ENCODE results near the gene EPHA7.

Gene EPHA7

DNA sequence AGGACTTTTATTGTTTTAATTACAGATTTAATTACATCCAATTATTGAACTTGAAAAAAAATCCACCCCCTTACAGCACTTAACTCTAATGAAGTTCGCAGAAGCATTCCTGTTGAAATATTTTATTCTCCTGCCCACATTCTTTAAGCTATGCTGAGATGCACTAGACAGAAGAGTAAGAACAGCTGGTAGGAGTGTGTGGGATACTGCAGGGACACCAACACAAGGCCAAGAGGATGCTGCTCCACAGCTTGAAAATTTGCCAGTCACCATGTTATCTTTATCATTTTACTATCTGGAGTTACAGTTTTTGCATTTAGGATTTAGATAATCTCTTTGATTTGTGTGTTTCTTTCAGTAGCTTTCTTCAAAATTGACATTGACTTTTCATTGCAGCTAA is 180.7 kb downstream of the EPHA7 start:
- no peaks in the 10 kb centered on the region for H3K36me3 ChIP-seq (ENCODE audit: insufficient read depth, low read depth, low read length)
- H3K27me3 ChIP-seq (ENCODE audit: insufficient read depth, low read length): no peaks in the 10 kb centered on the region
- H3K4me3 ChIP-seq (ENCODE audit: low read length): no peak overlapping the region
- no peaks in the 10 kb centered on the region for H3K9me3 ChIP-seq (ENCODE audit: insufficient read depth, low read depth, low read length)
- H3K9ac ChIP-seq (ENCODE audit: low read depth, low read length): no peak overlapping the region
- H3K4me1 ChIP-seq (ENCODE audit: insufficient read depth, low read length): 0 out of 2 replicates have a peak, but pooled peaks cover 4% of the 10 kb centered on the region
- no peak overlapping the region for H3K27ac ChIP-seq (ENCODE audit: low read length)

DNA sequence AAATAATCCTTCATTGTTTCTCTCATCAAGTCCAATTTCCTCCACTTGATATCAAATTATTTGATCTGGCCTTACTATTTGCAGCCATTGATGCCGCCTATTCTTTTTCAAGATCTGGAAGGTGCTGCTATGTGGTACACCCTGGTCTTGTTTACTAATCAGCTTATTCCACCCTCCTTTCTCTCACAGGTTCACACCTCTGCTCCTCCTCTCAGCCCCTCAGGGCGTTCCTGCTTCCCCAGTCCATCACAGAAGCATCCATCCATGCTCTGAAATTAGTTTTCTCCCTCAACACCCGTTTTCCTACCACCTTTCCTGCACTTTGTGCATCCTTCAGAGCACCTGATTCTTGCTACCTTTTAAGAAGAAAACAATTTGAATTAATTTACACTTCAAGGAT is 183.6 kb downstream of the EPHA7 start:
- Histone ChIP-seq H3K27me3 (ENCODE audit: insufficient read depth, low read length) (no peaks in the 10 kb centered on the region), H3K4me3 (ENCODE audit: low read length) (no peak overlapping the region), H3K4me1 (ENCODE audit: insufficient read depth, low read length) (0 out of 2 replicates have a peak, but pooled peaks cover 4% of the 10 kb centered on the region), H3K9me3 (ENCODE audit: insufficient read depth, low read depth, low read length) (no peaks in the 10 kb centered on the region), H3K36me3 (ENCODE audit: insufficient read depth, low read depth, low read length) (no peaks in the 10 kb centered on the region), H3K27ac (ENCODE audit: low read length) (no peak overlapping the region), H3K9ac (ENCODE audit: low read depth, low read length) (no peak overlapping the region)

DNA sequence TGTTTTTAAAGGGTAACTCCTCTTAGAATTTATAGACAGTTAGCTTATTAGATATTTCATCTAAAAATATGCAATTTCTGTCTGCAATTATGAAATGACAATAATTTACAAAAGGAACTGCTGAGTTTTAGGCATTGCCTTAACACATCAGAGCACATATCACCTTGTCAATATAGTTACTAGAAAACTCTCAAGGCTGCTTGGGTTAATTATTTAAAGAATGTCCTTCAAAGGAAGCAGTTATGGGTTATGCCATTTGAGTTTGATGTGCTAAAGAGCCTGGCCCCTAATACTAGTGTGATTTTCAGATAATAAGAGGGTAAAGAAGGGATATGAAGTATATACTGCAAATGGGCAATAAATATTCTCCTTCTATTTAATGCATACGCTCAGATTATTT is 192.5 kb downstream of the EPHA7 start:
- Histone ChIP-seq H3K9ac (ENCODE audit: low read depth, low read length) (no peak overlapping the region), H3K27ac (ENCODE audit: low read length) (no peak overlapping the region), H3K9me3 (ENCODE audit: insufficient read depth, low read depth, low read length) (no peaks in the 10 kb centered on the region)

DNA sequence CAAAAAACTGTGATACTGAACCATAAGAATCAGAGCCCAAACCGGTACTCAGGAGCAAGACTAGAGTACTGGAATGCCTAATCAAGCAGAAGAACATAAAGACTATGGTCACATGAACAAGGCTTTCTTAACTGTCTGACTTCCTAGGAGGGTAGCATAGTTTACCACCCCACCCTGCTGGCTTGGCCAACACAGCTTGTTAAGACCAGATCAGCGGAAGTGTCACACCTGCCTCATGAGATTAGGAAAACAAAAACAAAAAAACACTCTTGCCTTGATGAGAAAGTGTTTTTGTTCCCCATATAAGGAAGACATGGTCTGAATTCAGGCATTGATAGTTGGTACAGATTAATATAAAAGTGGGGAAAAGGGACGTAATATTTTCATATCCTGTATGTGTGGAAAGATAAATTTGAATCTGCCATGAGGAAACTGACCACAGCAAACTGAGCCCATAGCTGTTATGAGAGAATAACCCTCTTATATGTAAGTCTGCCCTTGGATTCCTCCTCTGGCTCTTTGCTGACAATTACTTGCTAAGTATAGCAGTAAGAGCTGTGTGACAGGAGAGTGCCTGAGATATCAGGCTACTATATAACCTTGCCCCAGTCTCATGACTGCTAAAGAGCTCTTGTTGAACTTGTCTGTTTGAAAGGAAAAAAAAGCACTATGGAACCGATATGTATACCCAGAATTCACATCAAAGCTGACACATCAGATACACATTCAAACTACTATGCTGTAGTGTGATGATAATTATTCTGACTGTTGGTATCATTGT is 197.1 kb downstream of the EPHA7 start:
- H3K27me3 ChIP-seq (ENCODE audit: insufficient read depth, low read length): no peaks in the 10 kb centered on the region

More for the DNA sequence above, 192.5 kb downstream of the EPHA7 start:
- H3K36me3 ChIP-seq (ENCODE audit: insufficient read depth, low read depth, low read length): no peaks in the 10 kb centered on the region
- H3K4me1 ChIP-seq (ENCODE audit: insufficient read depth, low read length): no peaks in the 10 kb centered on the region
- no peak overlapping the region for H3K4me3 ChIP-seq (ENCODE audit: low read length)
- no peaks in the 10 kb centered on the region for H3K27me3 ChIP-seq (ENCODE audit: insufficient read depth, low read length)

DNA sequence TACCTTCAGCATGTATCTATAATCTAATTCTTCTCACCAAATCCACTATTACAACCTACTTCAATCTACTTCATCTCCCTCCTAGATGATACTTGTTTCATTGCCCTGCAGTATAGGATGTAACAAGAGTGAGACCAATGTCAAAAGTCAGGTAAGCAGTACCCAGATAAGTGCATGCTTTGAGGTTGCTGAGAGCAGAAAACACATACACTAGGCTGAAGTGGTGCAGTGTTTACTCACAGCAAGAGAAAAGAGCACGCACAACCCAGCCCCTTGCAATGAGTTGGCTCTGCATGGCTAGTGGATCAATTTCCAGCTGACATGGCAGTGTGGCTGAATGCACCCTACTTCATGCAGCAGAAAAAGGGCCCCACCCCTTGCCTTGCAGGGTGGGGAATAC is 199.9 kb downstream of the EPHA7 start:
- no peaks in the 10 kb centered on the region for H3K4me1 ChIP-seq (ENCODE audit: insufficient read depth, low read length)
- H3K27me3 ChIP-seq (ENCODE audit: insufficient read depth, low read length): no peaks in the 10 kb centered on the region
- H3K9ac ChIP-seq (ENCODE audit: low read depth, low read length): no peak overlapping the region
- no peaks in the 10 kb centered on the region for H3K36me3 ChIP-seq (ENCODE audit: insufficient read depth, low read depth, low read length)
- H3K4me3 ChIP-seq (ENCODE audit: low read length): no peak overlapping the region
- no peak overlapping the region for H3K27ac ChIP-seq (ENCODE audit: low read length)
- no peaks in the 10 kb centered on the region for H3K9me3 ChIP-seq (ENCODE audit: insufficient read depth, low read depth, low read length)

More for the DNA sequence above, 197.1 kb downstream of the EPHA7 start:
- H3K9ac ChIP-seq (ENCODE audit: low read depth, low read length): no peak overlapping the region
- H3K4me3 ChIP-seq (ENCODE audit: low read length): no peak overlapping the region
- H3K36me3 ChIP-seq (ENCODE audit: insufficient read depth, low read depth, low read length): no peaks in the 10 kb centered on the region
- H3K27ac ChIP-seq (ENCODE audit: low read length): no peak overlapping the region
- H3K9me3 ChIP-seq (ENCODE audit: insufficient read depth, low read depth, low read length): no peaks in the 10 kb centered on the region
- no peaks in the 10 kb centered on the region for H3K4me1 ChIP-seq (ENCODE audit: insufficient read depth, low read length)

DNA sequence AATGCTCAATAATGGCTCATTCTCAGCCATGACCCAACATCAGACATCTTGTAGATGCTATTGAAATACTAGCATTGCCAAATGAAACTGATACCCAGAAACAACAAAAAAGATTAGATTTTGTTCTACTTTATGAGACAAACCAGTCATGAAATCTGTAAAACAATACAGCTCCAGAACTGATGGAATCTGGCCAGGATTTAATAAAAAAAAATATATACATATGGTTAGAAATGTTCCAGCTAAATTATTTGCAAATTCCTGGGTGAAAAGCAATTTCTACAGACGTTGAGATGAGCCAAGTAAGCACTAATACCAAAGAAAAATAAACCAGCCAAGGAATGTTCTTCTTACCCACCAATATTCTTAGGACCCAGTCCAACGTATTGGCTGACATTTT is 201.3 kb downstream of the EPHA7 start:
- H3K27me3 ChIP-seq (ENCODE audit: insufficient read depth, low read length): no peaks in the 10 kb centered on the region
- no peaks in the 10 kb centered on the region for H3K36me3 ChIP-seq (ENCODE audit: insufficient read depth, low read depth, low read length)
- H3K27ac ChIP-seq (ENCODE audit: low read length): no peak overlapping the region
- H3K4me1 ChIP-seq (ENCODE audit: insufficient read depth, low read length): no peaks in the 10 kb centered on the region
- H3K4me3 ChIP-seq (ENCODE audit: low read length): no peak overlapping the region
- no peak overlapping the region for H3K9ac ChIP-seq (ENCODE audit: low read depth, low read length)
- H3K9me3 ChIP-seq (ENCODE audit: insufficient read depth, low read depth, low read length): no peaks in the 10 kb centered on the region

DNA sequence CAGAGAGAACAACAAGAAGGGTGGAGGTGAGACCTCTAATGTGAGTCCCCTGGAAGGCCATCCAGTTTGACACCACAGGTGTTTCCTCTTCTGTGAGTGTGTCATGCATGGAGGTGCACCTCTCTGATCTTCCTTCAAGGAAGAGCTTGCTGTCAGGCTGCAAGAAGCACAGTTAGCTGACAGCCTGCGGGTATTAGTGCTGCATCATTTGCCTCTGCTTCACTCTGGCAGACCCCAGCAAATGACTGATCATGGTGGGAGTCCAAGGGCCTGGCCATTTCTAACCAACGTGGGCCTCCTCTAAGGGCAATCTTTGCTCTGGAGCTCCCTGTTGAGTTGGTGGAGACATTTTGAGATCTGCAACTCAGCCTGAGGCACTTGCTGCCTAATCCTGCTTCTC is 206.3 kb downstream of the EPHA7 start:
- Histone ChIP-seq H3K9me3 (ENCODE audit: insufficient read depth, low read depth, low read length) (no peaks in the 10 kb centered on the region), H3K9ac (ENCODE audit: low read depth, low read length) (no peak overlapping the region), H3K27ac (ENCODE audit: low read length) (no peak overlapping the region)

DNA sequence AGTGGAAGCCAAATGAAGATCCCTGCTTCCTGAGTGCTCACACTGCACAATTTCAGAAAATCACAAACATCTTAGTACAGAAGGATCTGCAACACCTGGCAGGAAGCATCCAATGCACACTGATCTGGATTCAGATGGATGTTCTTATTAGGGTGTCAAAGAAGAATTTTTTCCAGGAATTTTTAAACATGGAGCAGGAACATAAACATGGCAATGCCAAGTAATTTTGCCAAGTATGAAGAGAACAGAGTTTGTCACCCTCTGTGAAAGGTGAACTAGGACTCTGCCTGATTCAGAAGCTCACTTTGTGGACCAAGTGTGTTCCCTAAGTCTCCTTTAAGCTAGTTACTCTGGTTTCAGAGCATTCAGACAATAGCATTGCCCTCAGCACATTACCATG is 208.5 kb downstream of the EPHA7 start:
- no peaks in the 10 kb centered on the region for H3K4me1 ChIP-seq (ENCODE audit: insufficient read depth, low read length)
- H3K27ac ChIP-seq (ENCODE audit: low read length): no peak overlapping the region
- H3K36me3 ChIP-seq (ENCODE audit: insufficient read depth, low read depth, low read length): no peaks in the 10 kb centered on the region
- no peak overlapping the region for H3K9ac ChIP-seq (ENCODE audit: low read depth, low read length)
- H3K27me3 ChIP-seq (ENCODE audit: insufficient read depth, low read length): no peaks in the 10 kb centered on the region
- H3K9me3 ChIP-seq (ENCODE audit: insufficient read depth, low read depth, low read length): no peaks in the 10 kb centered on the region
- no peak overlapping the region for H3K4me3 ChIP-seq (ENCODE audit: low read length)

More for the DNA sequence above, 206.3 kb downstream of the EPHA7 start:
- H3K27me3 ChIP-seq (ENCODE audit: insufficient read depth, low read length): no peaks in the 10 kb centered on the region
- H3K4me1 ChIP-seq (ENCODE audit: insufficient read depth, low read length): no peaks in the 10 kb centered on the region
- H3K36me3 ChIP-seq (ENCODE audit: insufficient read depth, low read depth, low read length): no peaks in the 10 kb centered on the region
- H3K4me3 ChIP-seq (ENCODE audit: low read length): no peak overlapping the region

DNA sequence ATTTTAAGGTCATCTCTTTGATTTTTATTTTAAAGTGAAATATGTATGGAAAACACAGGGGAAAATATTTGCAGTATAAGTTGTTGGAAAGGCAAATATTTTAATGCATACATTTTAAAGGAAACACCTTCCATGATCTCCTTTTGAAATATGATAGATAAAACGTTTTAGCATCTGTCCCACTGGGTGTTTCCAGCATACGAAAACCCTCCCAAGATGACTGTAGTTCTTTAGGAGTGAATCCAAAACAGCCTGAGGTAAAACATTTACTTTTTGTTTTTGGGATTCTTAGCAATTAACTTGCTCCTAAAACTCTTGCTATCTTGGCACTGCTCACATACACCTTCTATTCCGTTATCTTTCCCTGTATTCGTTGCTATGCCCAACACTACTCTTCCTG is 210.0 kb downstream of the EPHA7 start:
- no peaks in the 10 kb centered on the region for H3K36me3 ChIP-seq (ENCODE audit: insufficient read depth, low read depth, low read length)

DNA sequence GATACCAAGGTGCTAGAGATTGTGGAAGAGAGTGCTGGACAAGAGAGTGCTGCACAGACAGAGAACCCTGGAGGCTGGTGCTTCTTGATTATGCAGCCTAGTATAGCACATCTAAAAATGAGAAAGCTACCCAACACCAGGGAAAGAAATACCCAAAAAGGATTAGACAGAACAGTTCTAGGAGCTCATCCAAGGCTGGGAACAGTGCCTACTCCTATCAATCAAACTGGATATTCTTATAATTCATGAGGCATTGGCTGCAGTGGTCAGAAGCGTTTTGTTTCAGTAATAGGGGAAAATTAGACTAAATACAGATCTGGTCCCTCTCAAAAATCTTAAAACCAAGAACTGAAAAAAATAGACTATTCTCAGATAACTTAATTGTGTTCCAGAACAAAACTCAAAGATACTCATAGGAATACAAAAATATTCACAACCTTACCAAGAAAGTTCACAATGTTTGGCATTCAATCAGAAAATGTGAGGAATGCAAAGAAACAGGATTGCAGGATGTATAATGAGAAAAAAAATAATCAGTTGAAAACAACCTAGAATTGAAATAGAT is 222.9 kb downstream of the EPHA7 start:
- Histone ChIP-seq H3K9me3 (ENCODE audit: insufficient read depth, low read depth, low read length) (peaks cover 6% of the 10 kb centered on the region; the same call in 1 of the 2 replicates), H3K4me3 (ENCODE audit: low read length) (no peak overlapping the region), H3K27me3 (ENCODE audit: insufficient read depth, low read length) (no peaks in the 10 kb centered on the region), H3K4me1 (ENCODE audit: insufficient read depth, low read length) (no peaks in the 10 kb centered on the region), H3K9ac (ENCODE audit: low read depth, low read length) (no peak overlapping the region), H3K36me3 (ENCODE audit: insufficient read depth, low read depth, low read length) (no peaks in the 10 kb centered on the region), H3K27ac (ENCODE audit: low read length) (no peak overlapping the region)

More for the DNA sequence above, 210.0 kb downstream of the EPHA7 start:
- H3K4me3 ChIP-seq (ENCODE audit: low read length): no peak overlapping the region
- H3K4me1 ChIP-seq (ENCODE audit: insufficient read depth, low read length): no peaks in the 10 kb centered on the region
- H3K9ac ChIP-seq (ENCODE audit: low read depth, low read length): no peak overlapping the region
- H3K27ac ChIP-seq (ENCODE audit: low read length): no peak overlapping the region
- H3K9me3 ChIP-seq (ENCODE audit: insufficient read depth, low read depth, low read length): no peaks in the 10 kb centered on the region
- H3K27me3 ChIP-seq (ENCODE audit: insufficient read depth, low read length): no peaks in the 10 kb centered on the region

DNA sequence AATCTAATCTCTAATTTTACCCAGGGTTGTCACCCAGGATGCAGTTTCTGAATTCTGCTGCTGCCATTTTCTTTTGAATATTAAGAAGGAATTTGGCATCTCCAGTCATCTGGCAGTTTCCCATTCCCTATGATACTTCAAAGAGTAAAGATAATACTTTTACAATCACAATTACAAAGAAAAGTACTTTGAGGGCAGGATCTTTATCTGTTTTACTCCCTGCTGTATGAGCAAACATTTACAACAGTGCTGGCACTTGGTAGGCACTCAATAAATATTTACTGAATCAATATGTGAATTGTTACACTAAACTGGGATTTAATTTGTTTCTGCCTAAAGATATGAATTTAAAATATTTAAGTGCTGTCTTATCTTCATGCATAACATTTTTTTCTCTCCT is 224.9 kb downstream of the EPHA7 start:
- Histone ChIP-seq H3K27ac (ENCODE audit: low read length) (no peak overlapping the region), H3K4me1 (ENCODE audit: insufficient read depth, low read length) (no peaks in the 10 kb centered on the region), H3K27me3 (ENCODE audit: insufficient read depth, low read length) (no peaks in the 10 kb centered on the region), H3K36me3 (ENCODE audit: insufficient read depth, low read depth, low read length) (no peaks in the 10 kb centered on the region), H3K9ac (ENCODE audit: low read depth, low read length) (no peak overlapping the region), H3K9me3 (ENCODE audit: insufficient read depth, low read depth, low read length) (peaks cover 6% of the 10 kb centered on the region; the same call in 1 of the 2 replicates), H3K4me3 (ENCODE audit: low read length) (no peak overlapping the region)

DNA sequence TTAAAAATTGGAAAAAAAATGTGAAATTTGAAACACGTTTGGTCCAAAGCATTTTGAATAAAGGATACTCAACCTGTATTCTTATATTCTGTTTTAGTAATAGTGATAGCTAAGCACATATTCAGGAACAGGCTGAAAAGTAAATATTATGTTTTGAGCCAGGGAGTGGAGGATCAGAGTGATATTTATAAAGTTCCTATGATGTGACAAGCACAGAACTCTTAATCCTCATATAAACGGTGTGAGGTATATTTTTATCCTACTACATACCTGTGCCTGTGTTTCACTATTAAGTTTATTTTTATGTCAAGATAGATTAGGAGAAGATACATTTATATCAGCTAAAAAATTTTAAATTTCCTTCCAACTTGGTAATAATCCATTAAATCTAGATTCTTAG is 225.5 kb downstream of the EPHA7 start:
- Histone ChIP-seq H3K9ac (ENCODE audit: low read depth, low read length) (no peak overlapping the region), H3K36me3 (ENCODE audit: insufficient read depth, low read depth, low read length) (no peaks in the 10 kb centered on the region), H3K27me3 (ENCODE audit: insufficient read depth, low read length) (no peaks in the 10 kb centered on the region), H3K9me3 (ENCODE audit: insufficient read depth, low read depth, low read length) (peaks cover 2% of the 10 kb centered on the region; the same call in 1 of the 2 replicates), H3K27ac (ENCODE audit: low read length) (no peak overlapping the region), H3K4me3 (ENCODE audit: low read length) (no peak overlapping the region), H3K4me1 (ENCODE audit: insufficient read depth, low read length) (no peaks in the 10 kb centered on the region)

Data from iPS-20b (cell line).